HepG2 (cell line): ENCODE data around the gene SPI1. TPM values are rescaled to one million over a fixed set of nuclear protein-coding genes. Genes with fewer than 3 reads are reported as not detected.

ENCODE experiments used
- ADNP ChIP-seq: sonication (generic); formaldehyde crosslinking; IDR thresholded peaks from 2 replicates; pipeline ENCODE4 v1.4.0; 2020; ENCODE audit warnings: missing genetic modification reagents
- EED ChIP-seq: sonication (generic); formaldehyde crosslinking; IDR thresholded peaks from 2 replicates; pipeline ENCODE4 v1.5.0; 2020; ENCODE audit warnings: mild to moderate bottlenecking, missing genetic modification reagents
- NFIB ChIP-seq: sonication (generic); formaldehyde crosslinking; IDR thresholded peaks from 2 replicates; pipeline ENCODE4 v1.9.0; 2021; ENCODE audit warnings: missing genetic modification reagents, mild to moderate bottlenecking, borderline replicate concordance
- NFRKB ChIP-seq: fragments of 450-650 bp; IDR thresholded peaks from 2 replicates; pipeline ENCODE4 v1.6.1; 2017
- U2AF1 ChIP-seq: fragments of 200-400 bp; formaldehyde crosslinking; optimal IDR thresholded peaks from 2 replicates; pipeline ENCODE3; 2017; ENCODE audit warnings: mild to moderate bottlenecking, low read depth, low read length
- ZBTB3 ChIP-seq: sonication (generic); formaldehyde crosslinking; IDR thresholded peaks from 2 replicates; pipeline ENCODE4 v1.4.0; 2020; ENCODE audit warnings: low read depth, mild to moderate bottlenecking, moderate library complexity, missing genetic modification reagents, borderline replicate concordance
- ZFP36 ChIP-seq: fragments of 150-350 bp; IDR thresholded peaks from 2 replicates; pipeline ENCODE4 v1.6.1; 2018; ENCODE audit warnings: borderline replicate concordance, low read length, low read depth; ENCODE audit not compliant: partially characterized antibody
- ZFP90 ChIP-seq: sonication (generic); formaldehyde crosslinking; IDR thresholded peaks from 2 replicates; pipeline ENCODE4 v1.8.0; 2022; ENCODE audit warnings: missing genetic modification reagents, mild to moderate bottlenecking, inconsistent platforms, borderline replicate concordance
- ZNF468 ChIP-seq: sonication (generic); formaldehyde crosslinking; IDR thresholded peaks from 2 replicates; pipeline ENCODE4 v1.8.0; 2022; ENCODE audit warnings: mild to moderate bottlenecking, moderate library complexity, missing genetic modification reagents
- ZNF564 ChIP-seq: sonication (generic); formaldehyde crosslinking; IDR thresholded peaks from 2 replicates; pipeline ENCODE4 v1.8.1; 2023; ENCODE audit warnings: mild to moderate bottlenecking, missing genetic modification reagents
- polyA plus RNA-seq, 8 experiments: library from polyadenylated mRNA; depleted of rRNA in 3 of 8; stranded (reverse) in 7 of 8; unstranded in 1 of 8; fragments of >200 nt; fragmentation: Illumina TruSeq in 4 of 8; extraction: Trizol in 4 of 8; gene quantifications; 2 replicates each; pipeline versions ENCODE4 v1.2.1 to v1.2.3, GENCODE V29; 2011 to 2016; ENCODE audit warnings: low read depth in 4 of 8, missing spikeins in 1 of 8, mixed read lengths in 1 of 8; ENCODE audit not compliant: insufficient read depth in 1 of 8
- total RNA-seq, 5 experiments: library from RNA; depleted of rRNA; stranded (reverse); fragments of >200 nt; fragmentation: Illumina TruSeq; extraction: Trizol; gene quantifications; 2 replicates each; pipeline ENCODE4 v1.2.3, GENCODE V29; 2016; ENCODE audit warnings: low read depth in 1 of 5
- TF ChIP-seq, protein P1 (sequence below): sonication (generic); formaldehyde crosslinking; IDR thresholded peaks from 2 replicates; pipeline ENCODE4 v1.4.0; 2020; ENCODE audit warnings: missing genetic modification reagents, borderline replicate concordance
- TF ChIP-seq, protein P2 (sequence below): sonication (generic); formaldehyde crosslinking; IDR thresholded peaks from 2 replicates; pipeline ENCODE4 v1.4.0; 2020; ENCODE audit warnings: mild to moderate bottlenecking, missing genetic modification reagents
- TF ChIP-seq, protein P3 (sequence below): sonication (generic); formaldehyde crosslinking; IDR thresholded peaks from 2 replicates; pipeline ENCODE4 v1.4.0; 2020; ENCODE audit warnings: low read depth, mild to moderate bottlenecking, missing genetic modification reagents

SPI1 gene
- total and polyA plus RNA-seq, 2 of the 13 experiments (the other 11 are each of a cell fraction or from before 2014, with no cell fraction given), result not detected

DNA sequence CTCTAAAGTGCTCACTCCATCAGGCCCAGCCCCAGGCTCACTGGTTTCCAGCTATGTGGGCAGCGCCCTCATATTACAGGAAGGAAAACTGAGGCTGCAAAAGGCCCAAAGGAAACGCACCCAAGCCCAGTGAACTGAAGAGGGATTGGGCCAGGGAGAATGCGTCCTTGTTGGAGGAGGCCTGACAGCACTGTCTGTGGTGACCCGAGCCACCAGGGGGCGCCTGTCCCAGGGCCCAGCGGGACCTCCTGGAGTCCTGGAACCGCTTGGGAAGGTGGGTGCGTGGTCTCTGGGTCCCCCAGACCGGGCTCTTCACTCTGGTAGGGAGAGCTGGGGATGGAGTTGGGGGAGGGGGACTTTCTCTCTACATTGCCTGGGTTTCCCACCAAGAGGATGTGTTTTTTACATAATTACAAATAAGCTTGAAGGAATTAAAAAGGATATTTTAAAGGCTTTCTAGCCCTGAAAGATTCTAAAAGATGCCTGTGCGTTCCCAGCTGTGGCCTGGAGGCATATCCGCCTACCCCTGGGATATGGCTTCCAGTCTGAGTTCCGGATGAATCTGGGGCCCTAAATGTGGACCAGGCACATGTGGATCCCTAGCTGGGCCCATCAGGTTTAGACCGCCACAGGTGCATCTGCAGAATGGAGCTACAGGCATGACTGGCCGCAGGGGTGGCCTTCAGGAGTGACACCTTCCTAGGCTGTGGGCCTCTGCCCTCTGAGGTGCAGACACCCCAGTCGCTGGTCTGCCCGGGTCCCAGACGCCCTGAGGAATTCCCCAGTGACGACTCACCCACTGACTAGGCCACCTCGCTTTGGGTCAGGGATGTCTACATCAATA, 4.2 kb downstream of the SPI1 start (continued):
- TF ChIP-seq, protein P1, sequence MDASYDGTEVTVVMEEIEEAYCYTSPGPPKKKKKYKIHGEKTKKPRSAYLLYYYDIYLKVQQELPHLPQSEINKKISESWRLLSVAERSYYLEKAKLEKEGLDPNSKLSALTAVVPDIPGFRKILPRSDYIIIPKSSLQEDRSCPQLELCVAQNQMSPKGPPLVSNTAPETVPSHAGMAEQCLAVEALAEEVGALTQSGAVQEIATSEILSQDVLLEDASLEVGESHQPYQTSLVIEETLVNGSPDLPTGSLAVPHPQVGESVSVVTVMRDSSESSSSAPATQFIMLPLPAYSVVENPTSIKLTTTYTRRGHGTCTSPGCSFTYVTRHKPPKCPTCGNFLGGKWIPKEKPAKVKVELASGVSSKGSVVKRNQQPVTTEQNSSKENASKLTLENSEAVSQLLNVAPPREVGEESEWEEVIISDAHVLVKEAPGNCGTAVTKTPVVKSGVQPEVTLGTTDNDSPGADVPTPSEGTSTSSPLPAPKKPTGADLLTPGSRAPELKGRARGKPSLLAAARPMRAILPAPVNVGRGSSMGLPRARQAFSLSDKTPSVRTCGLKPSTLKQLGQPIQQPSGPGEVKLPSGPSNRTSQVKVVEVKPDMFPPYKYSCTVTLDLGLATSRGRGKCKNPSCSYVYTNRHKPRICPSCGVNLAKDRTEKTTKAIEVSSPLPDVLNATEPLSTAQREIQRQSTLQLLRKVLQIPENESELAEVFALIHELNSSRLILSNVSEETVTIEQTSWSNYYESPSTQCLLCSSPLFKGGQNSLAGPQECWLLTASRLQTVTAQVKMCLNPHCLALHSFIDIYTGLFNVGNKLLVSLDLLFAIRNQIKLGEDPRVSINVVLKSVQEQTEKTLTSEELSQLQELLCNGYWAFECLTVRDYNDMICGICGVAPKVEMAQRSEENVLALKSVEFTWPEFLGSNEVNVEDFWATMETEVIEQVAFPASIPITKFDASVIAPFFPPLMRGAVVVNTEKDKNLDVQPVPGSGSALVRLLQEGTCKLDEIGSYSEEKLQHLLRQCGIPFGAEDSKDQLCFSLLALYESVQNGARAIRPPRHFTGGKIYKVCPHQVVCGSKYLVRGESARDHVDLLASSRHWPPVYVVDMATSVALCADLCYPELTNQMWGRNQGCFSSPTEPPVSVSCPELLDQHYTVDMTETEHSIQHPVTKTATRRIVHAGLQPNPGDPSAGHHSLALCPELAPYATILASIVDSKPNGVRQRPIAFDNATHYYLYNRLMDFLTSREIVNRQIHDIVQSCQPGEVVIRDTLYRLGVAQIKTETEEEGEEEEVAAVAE (CRISPR knock-in tag), result no peak
- TF ChIP-seq U2AF1, result no peak
- TF ChIP-seq ADNP (CRISPR knock-in tag), result no peak
- no peak for TF ChIP-seq EED (CRISPR knock-in tag)
- no peak for TF ChIP-seq NFRKB
- TF ChIP-seq, protein P2, sequence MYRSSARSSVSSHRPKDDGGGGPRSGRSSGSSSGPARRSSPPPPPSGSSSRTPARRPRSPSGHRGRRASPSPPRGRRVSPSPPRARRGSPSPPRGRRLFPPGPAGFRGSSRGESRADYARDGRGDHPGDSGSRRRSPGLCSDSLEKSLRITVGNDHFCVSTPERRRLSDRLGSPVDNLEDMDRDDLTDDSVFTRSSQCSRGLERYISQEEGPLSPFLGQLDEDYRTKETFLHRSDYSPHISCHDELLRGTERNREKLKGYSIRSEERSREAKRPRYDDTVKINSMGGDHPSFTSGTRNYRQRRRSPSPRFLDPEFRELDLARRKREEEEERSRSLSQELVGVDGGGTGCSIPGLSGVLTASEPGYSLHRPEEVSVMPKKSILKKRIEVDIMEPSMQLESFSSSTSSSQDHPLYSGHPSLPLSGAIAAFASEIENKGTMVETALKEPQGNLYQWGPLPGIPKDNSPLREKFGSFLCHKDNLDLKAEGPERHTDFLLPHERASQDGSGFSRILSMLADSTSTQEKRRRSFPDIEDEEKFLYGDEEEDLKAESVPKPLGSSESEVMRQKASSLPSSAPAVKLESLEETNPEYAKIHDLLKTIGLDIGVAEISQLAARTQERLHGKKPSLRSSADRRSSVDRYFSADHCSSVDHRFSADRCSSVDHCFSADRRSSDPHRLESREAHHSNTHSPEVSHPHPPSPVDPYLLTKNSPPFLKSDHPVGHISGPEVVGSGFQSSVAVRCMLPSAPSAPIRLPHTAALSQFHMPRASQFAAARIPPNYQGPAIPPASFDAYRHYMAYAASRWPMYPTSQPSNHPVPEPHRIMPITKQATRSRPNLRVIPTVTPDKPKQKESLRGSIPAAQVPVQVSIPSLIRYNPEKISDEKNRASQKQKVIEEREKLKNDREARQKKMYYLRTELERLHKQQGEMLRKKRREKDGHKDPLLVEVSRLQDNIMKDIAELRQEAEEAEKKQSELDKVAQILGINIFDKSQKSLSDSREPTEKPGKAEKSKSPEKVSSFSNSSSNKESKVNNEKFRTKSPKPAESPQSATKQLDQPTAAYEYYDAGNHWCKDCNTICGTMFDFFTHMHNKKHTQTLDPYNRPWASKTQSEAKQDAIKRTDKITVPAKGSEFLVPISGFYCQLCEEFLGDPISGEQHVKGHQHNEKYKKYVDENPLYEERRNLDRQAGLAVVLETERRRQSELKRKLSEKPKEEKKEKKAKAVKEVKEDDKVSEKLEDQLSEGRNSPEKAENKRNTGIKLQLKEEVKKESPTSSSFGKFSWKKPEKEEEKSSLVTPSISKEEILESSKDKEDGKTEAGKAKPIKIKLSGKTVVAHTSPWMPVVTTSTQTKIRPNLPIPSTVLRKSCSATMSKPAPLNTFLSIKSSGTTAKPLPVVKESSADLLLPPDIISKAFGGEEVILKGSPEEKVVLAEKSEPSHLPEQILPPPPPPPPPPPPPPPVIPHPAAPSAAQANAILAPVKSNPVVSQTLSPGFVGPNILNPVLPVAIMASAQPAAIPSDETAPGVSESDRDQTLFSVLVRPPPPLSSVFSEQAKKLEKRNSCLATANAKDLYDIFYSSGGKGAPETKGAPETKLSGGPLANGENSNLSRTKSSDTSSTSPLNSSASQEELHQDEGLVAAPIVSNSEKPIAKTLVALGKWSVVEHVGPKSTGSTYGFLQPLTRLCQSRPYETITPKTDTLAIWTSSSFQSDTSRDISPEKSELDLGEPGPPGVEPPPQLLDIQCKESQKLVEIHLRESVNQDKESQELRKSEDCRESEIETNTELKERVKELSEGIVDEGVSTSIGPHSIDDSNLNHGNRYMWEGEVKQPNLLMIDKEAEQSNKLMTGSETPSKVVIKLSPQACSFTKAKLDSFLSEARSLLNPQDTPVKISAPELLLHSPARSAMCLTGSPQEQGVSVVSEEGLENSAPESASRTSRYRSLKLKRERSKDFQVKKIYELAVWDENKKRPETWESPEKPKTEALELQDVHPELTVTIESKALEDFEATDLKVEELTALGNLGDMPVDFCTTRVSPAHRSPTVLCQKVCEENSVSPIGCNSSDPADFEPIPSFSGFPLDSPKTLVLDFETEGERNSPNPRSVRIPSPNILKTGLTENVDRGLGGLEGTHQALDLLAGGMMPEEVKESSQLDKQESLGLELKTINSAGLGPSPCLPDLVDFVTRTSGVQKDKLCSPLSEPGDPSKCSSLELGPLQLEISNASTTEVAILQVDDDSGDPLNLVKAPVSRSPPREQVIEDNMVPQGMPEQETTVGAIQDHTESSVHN (CRISPR knock-in tag), result no peak
- no peak for TF ChIP-seq ZNF468 (CRISPR knock-in tag)
- no peak for TF ChIP-seq ZNF564 (CRISPR knock-in tag)
- TF ChIP-seq, protein P3, sequence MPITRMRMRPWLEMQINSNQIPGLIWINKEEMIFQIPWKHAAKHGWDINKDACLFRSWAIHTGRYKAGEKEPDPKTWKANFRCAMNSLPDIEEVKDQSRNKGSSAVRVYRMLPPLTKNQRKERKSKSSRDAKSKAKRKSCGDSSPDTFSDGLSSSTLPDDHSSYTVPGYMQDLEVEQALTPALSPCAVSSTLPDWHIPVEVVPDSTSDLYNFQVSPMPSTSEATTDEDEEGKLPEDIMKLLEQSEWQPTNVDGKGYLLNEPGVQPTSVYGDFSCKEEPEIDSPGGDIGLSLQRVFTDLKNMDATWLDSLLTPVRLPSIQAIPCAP (CRISPR knock-in tag), result no peak
- no peak for TF ChIP-seq NFIB (CRISPR knock-in tag)
- TF ChIP-seq ZFP36, result no peak
- no peak for TF ChIP-seq ZBTB3 (CRISPR knock-in tag)
- no peak for TF ChIP-seq ZFP90 (CRISPR knock-in tag)
